Heart right ventricle (tissue), 16 donors: ENCODE measurements around the gene PARP16. TPM values are rescaled to one million over a fixed set of nuclear protein-coding genes. Genes with fewer than 3 reads are reported as not detected.
A peak's percentile ranks its signal among the peaks of the same experiment; 100 is the strongest.

Experiments
- ATAC-seq, 8 donors: fragments of 200-7000 bp; cut with Tn5 transposase; one replicate each; pipeline ENCODE4 v1.9.1; 2020; ENCODE audit warnings: mild to moderate bottlenecking in 8 of 8, moderate library complexity in 8 of 8, moderate number of reproducible peaks in 1 of 8
- DNase-seq, 2 donors: peaks; one replicate each; pipeline ENCODE4 v3.0.0-alpha.2; 2020
- H3K27ac ChIP-seq, 10 donors: fragments of 200-600 bp; sonication (generic) in 2 of 10; one replicate each; pipeline versions ENCODE4 v1.5.0 to v1.8.0; 2020 to 2022; ENCODE audit warnings: mild to moderate bottlenecking in 3 of 10
- H3K27me3 ChIP-seq, 7 donors: fragments of 200-600 bp; one replicate each; pipeline ENCODE4 v1.8.0; 2021 to 2022; ENCODE audit warnings: mild to moderate bottlenecking in 2 of 7
- H3K36me3 ChIP-seq, 9 donors: fragments of 200-600 bp; sonication (generic) in 1 of 9; one replicate each; pipeline versions ENCODE4 v1.5.0 to v1.8.0; 2020 to 2022; ENCODE audit warnings: mild to moderate bottlenecking in 2 of 9
- H3K4me1 ChIP-seq, 9 donors: fragments of 200-600 bp; sonication (generic) in 1 of 9; one replicate each; pipeline versions ENCODE4 v1.5.0 to v1.8.0; 2020 to 2022; ENCODE audit warnings: mild to moderate bottlenecking in 4 of 9
- H3K4me3 ChIP-seq, 10 donors: fragments of 200-600 bp; sonication (generic) in 2 of 10; one replicate each; pipeline versions ENCODE4 v1.5.0 to v1.8.0; 2020 to 2022; ENCODE audit warnings: mild to moderate bottlenecking in 7 of 10, moderate library complexity in 2 of 10
- H3K9me3 ChIP-seq, 11 donors: fragments of 200-600 bp in 10 of 11; sonication (generic) in 2 of 11; one replicate each; pipeline versions ENCODE4 v1.5.0 to v1.8.0; 2013 to 2022; ENCODE audit warnings: mild to moderate bottlenecking in 2 of 11, control low read depth in 1 of 11, moderate library complexity in 1 of 11
- CTCF ChIP-seq, 9 donors: fragments of 200-600 bp; sonication (generic) in 2 of 9; IDR thresholded peaks; one replicate each; pipeline versions ENCODE4 v1.5.0 to v1.8.0; 2021 to 2022; ENCODE audit warnings: antibody characterized with exemption in 9 of 9, mild to moderate bottlenecking in 5 of 9, moderate library complexity in 1 of 9
- WGBS, 2 donors: extraction: QIAGEN DNeasy Blood & Tissue Kit; methylation state at CpG; one replicate each; pipeline ENCODE4 v1.1.7; 2013; ENCODE audit warnings: inconsistent platforms in 1 of 2; 5-methylcytosine and 5-hydroxymethylcytosine counted together
- intact Hi-C, 10 donors: fragments of 100-400 bp; cut with DNase I; formaldehyde crosslinking; loops; one replicate each; pipeline versions ENCODE4 v1.11.1 to v1.14.2; 2022
- polyA plus RNA-seq, 2 donors: library from polyadenylated mRNA; stranded (reverse); fragments of 200-250 nt; gene quantifications; one replicate each; pipeline ENCODE4 v1.2.3, GENCODE V29; 2013
- total RNA-seq, 10 donors: library from RNA; stranded (reverse); fragmentation: NEBNext Ultra II Directional in 3 of 10; extraction: Animal tissue kit (Norgen Biotek cat#: 25700) in 3 of 10; gene quantifications; one replicate each; pipeline versions ENCODE4 v1.2.1 to v1.2.4, GENCODE V29; 2021 to 2023
- donor health status: Arrhythmogenic right ventricular cardiomyopathy.
- donor health status: ischemic (EF 13 %, LVEDD 7.1; RV severe dilation, severe dysfunction).
- donor health status: healthy with polysubstance abuse.
- donor health status: DM: no; HTN: yes; CAD: no.
- donor health status: DM: no; HTN: no; CAD: no.
- donor health status: ischemic (EF 25% LVEDD 6.9; RV normal size, moderate dysfunction).
- donor health status: ischemic (EF 25% LVEDD 5.7; RV mildly dilated, moderate dysfunction).
- donor health status: healthy.
- donor health status: DM: yes; HTN: yes; CAD: no.
- donor health status: Ischemic cardiomyopathy.
- donor health status: ischemic (EF 35%, LVEDD 5.7; RV mildly dilated, moderate dysfunction).
- donor health status: nonischemic (EF 11% LVEDD 7.7; RV severe dilation, severe dysfunction).
- donor health status: DM: yes; HTN: yes; CAD: no.
- donor health status: PGD.
- donor health status: ischemic (EF 29% LVEDD 5.4; RV normal size, mild dysfunction).
- donor health status: nonischemic (EF 23%, LVEDD 6.1; RV moderate dilation, normal function).

PARP16 gene
- total and polyA plus RNA-seq, 12 donors, result 3.1 to 5.2 (median 4.7) TPM

GRCh38 chr15:65212097-65212496 is 74.6 kb downstream of the PARP16 start:
- no peak for ATAC-seq
- no peaks in the 10 kb centered on the region for H3K9me3 ChIP-seq
- TF ChIP-seq CTCF (IDR thresholded peaks at IDR 0.05), result peak in 7 of 9 donors; percentile 20 to 44 (median 28)
- WGBS, 2 donors, result 68 to 82% methylated on average over 5 of the region's 5 CpGs
- peaks cover 0 to 44% (median 7%) of the 10 kb centered on the region in 9 donors for H3K4me1 ChIP-seq
- no peak for DNase-seq
- H3K27me3 ChIP-seq, result no peaks in the 10 kb centered on the region
- no peak overlapping the region for H3K4me3 ChIP-seq
- no peaks in the 10 kb centered on the region for H3K36me3 ChIP-seq
- H3K27ac ChIP-seq, result peak overlapping the region in 4 of 10 donors; percentile 43 to 79 (median 57)
- intact Hi-C loops, result loop anchor here in 1 of 10 donors (5.0 kb wide), 1 partner anchor 45 kb away; no protein-coding TSS in a partner anchor

- DNase-seq (peak; percentile 37 to 54), ATAC-seq (peak; percentile 25 to 82 (median 58))
- Histone ChIP-seq H3K27ac (peak overlapping the region in 6 of 10 donors; percentile 39 to 79 (median 55)), H3K27me3 (no peaks in the 10 kb centered on the region), H3K9me3 (no peaks in the 10 kb centered on the region), H3K4me1 (peaks cover 0 to 44% (median 7%) of the 10 kb centered on the region in 9 donors), H3K36me3 (no peaks in the 10 kb centered on the region), H3K4me3 (peak overlapping the region in 2 of 10 donors; percentile 7 to 11)
- intact Hi-C loops, result loop anchor here in 1 of 10 donors (5.0 kb wide), 1 partner anchor 46 kb away; no protein-coding TSS in a partner anchor
- 42 to 43% methylated on average over 6 of the region's 6 CpGs for WGBS, 2 donors
- no peak for TF ChIP-seq CTCF (IDR thresholded peaks at IDR 0.05)
Observed at GRCh38 chr15:65211482-65211982, 75.2 kb downstream of the PARP16 start.

- DNase-seq, result no peak
- Histone ChIP-seq H3K9me3 (no peaks in the 10 kb centered on the region), H3K27me3 (no peaks in the 10 kb centered on the region), H3K4me1 (peaks cover 0 to 44% (median 7%) of the 10 kb centered on the region in 9 donors), H3K4me3 (peak within 1 kb of the TSS in 4 of 10 donors; percentile 7 to 17 (median 14)), H3K27ac (peak within 1 kb of the TSS in 7 of 10 donors; percentile 26 to 79 (median 52)), H3K36me3 (no peaks in the 10 kb centered on the region)
- no peak for TF ChIP-seq CTCF (IDR thresholded peaks at IDR 0.05)
- ATAC-seq, result peak in 5 of 8 donors; percentile 5 to 46 (median 29)
- intact Hi-C loops, result loop anchor here in 1 of 10 donors (5.0 kb wide), 1 partner anchor 46 kb away; no protein-coding TSS in a partner anchor
- 54 to 66% methylated on average over 8 of the region's 8 CpGs for WGBS, 2 donors
Observed at GRCh38 chr15:65210770-65211481, 75.8 kb downstream of the PARP16 start, which contains the start of gene CILP. Gene CILP, minus strand, starts transcription at chr15:65211473. Its CDS starts 1,718 bp downstream, at chr15:65209755.
